ENCODE results near the gene PPARGC1A.

PPARGC1A gene

GRCh38 chr4:23835774-23836478 is 53.9 kb downstream of the PPARGC1A start:
- in situ Hi-C loops (cut with HindIII; ENCODE audit: low pct_ligation_motif_present, low sequenced_read_pairs), result no loop called here
- Histone ChIP-seq H3K36me3 (replicated peaks) (no peaks in the 10 kb centered on the region), H3K27ac (no peak overlapping the region), H3K27me3 (replicated peaks) (no peaks in the 10 kb centered on the region), H3K4me3 (ENCODE audit: low read depth, low read length) (no peak overlapping the region)
- no peak for DNase-seq
- TF ChIP-seq CTCF (IDR thresholded peaks at IDR 0.05; ENCODE audit: low read depth, low read length, missing control alignments), result no peak

GRCh38 chr4:23828779-23829178 is 61.1 kb downstream of the PPARGC1A start:
- Histone ChIP-seq H3K4me3 (ENCODE audit: low read depth, low read length) (no peak overlapping the region), H3K27ac (no peak overlapping the region), H3K36me3 (replicated peaks) (no peaks in the 10 kb centered on the region), H3K27me3 (replicated peaks) (no peaks in the 10 kb centered on the region)
- no peak for DNase-seq
- no peak for TF ChIP-seq CTCF (IDR thresholded peaks at IDR 0.05; ENCODE audit: low read depth, low read length, missing control alignments)
- in situ Hi-C loops (cut with HindIII; ENCODE audit: low pct_ligation_motif_present, low sequenced_read_pairs), result no loop called here

- no peak for DNase-seq
- no peak for TF ChIP-seq CTCF (IDR thresholded peaks at IDR 0.05; ENCODE audit: low read depth, low read length, missing control alignments)
- no peaks in the 10 kb centered on the region for H3K27me3 ChIP-seq (replicated peaks)
- in situ Hi-C loops (cut with HindIII; ENCODE audit: low pct_ligation_motif_present, low sequenced_read_pairs), result no loop called here
- H3K4me3 ChIP-seq (ENCODE audit: low read depth, low read length), result no peak overlapping the region
- no peak overlapping the region for H3K27ac ChIP-seq
- no peaks in the 10 kb centered on the region for H3K36me3 ChIP-seq (replicated peaks)
Observed at GRCh38 chr4:23828020-23828715, 61.7 kb downstream of the PPARGC1A start.

GRCh38 chr4:23822181-23822580 is 67.7 kb downstream of the PPARGC1A start:
- DNase-seq, result no peak
- Histone ChIP-seq H3K36me3 (replicated peaks) (no peaks in the 10 kb centered on the region), H3K4me3 (ENCODE audit: low read depth, low read length) (no peak overlapping the region), H3K27me3 (replicated peaks) (no peaks in the 10 kb centered on the region), H3K27ac (no peak overlapping the region)
- in situ Hi-C loops (cut with HindIII; ENCODE audit: low pct_ligation_motif_present, low sequenced_read_pairs), result no loop called here
- no peak for TF ChIP-seq CTCF (IDR thresholded peaks at IDR 0.05; ENCODE audit: low read depth, low read length, missing control alignments)

DNA sequence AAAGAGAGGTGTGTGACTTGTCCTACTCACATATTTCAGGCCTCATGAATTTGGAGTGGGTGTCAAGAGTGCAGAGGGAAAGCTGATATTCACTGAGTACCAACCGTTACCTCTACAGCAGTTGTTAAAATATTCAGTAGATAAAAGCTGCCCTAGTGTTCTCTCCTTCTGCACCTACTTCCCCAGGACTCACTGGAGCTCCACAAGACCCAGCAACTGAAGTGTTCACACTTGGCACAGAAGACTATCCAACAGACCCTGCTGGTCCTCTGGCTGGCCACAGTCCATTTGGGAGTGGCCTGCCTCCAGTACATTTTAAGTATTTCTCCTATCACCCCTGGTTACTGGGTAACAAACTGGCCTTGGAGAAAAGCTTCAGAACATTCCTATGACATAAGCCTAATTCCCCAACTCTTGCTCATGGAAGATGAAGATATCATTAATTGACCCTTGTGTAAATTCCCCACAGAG is 70.8 kb downstream of the PPARGC1A start:
- Histone ChIP-seq H3K27ac (no peak overlapping the region), H3K4me3 (ENCODE audit: low read depth, low read length) (no peak overlapping the region), H3K27me3 (replicated peaks) (no peaks in the 10 kb centered on the region), H3K36me3 (replicated peaks) (no peaks in the 10 kb centered on the region)
- DNase-seq, result peak; percentile 0
- in situ Hi-C loops (cut with HindIII; ENCODE audit: low pct_ligation_motif_present, low sequenced_read_pairs), result no loop called here
- no peak for TF ChIP-seq CTCF (IDR thresholded peaks at IDR 0.05; ENCODE audit: low read depth, low read length, missing control alignments)
